ENCODE measurements around the gene TRPV2.
A peak's percentile ranks its signal among the peaks of the same experiment; 100 is the strongest.

GRCh38 chr17:16443511-16444257 is 28.3 kb downstream of the TRPV2 start:
- TF ChIP-seq TAF1 (IDR thresholded peaks at IDR 0.05; ENCODE audit: borderline replicate concordance, low read depth, low read length) (no peak), RAD21 (IDR thresholded peaks at IDR 0.05; ENCODE audit: insufficient read depth, low read depth, low read length) (no peak), MXI1 (IDR thresholded peaks at IDR 0.05; ENCODE audit: low read depth, low read length) (no peak), KDM1A (IDR thresholded peaks at IDR 0.05; ENCODE audit: borderline replicate concordance) (no peak), BRCA1 (IDR thresholded peaks at IDR 0.05; ENCODE audit: low read depth, low read length) (no peak), POLR2AphosphoS5 (IDR thresholded peaks at IDR 0.05; ENCODE audit: low read length) (0 out of 2 replicates have a peak, but pooled peaks have one; percentile 43), YY1 (IDR thresholded peaks at IDR 0.05; ENCODE audit: low read depth, low read length) (no peak), CTCF (IDR thresholded peaks at IDR 0.05 in 2 of 3, conservative IDR thresholded peaks at IDR 0.05 in 1 of 3; ENCODE audit: control insufficient read depth in 2 of 3, extremely low read depth in 1 of 3, insufficient read depth in 1 of 3, low read depth in 3 of 3, low read length in 3 of 3) (no peak), MTA3 (IDR thresholded peaks at IDR 0.05; ENCODE audit: borderline replicate concordance, low read length) (no peak), REST (IDR thresholded peaks at IDR 0.05; ENCODE audit: low read depth, low read length) (no peak)

Data from GM12878 (cell line).